Keratinocyte (primary cell): Measurements from ENCODE around the gene CENPO. TPM values are rescaled to one million over a fixed set of nuclear protein-coding genes. Genes with fewer than 3 reads are reported as not detected.

Experiments
- DNase-seq: peaks from one replicate; pipeline ENCODE4 v3.0.0-alpha.2; 2011; ENCODE audit warnings: low read depth, missing footprints, low spot score
- FAIRE-seq: peaks from 2 replicates; lab custom pipeline; 2011; peaks lifted over from hg19 to GRCh38; lab: Jason Lieb, UNC
- H2AFZ ChIP-seq: 2 replicates; pipeline ENCODE4 v1.6.0; 2012; ENCODE audit warnings: low read length, control low read depth, inconsistent platforms; ENCODE audit not compliant: control insufficient read depth
- H3K27ac ChIP-seq: 2 replicates; pipeline ENCODE4 v1.5.1; 2011; ENCODE audit warnings: low read length; ENCODE audit not compliant: control insufficient read depth, insufficient read depth
- H3K27me3 ChIP-seq: 3 replicates; pipeline ENCODE4 v1.6.0; 2011; ENCODE audit warnings: low read length; ENCODE audit not compliant: control insufficient read depth, insufficient read depth; ENCODE audit errors: extremely low read depth
- H3K36me3 ChIP-seq, 2 experiments: 2 replicates in 1 of 2; 3 replicates in 1 of 2; pipeline ENCODE4 v1.5.1; 2011; ENCODE audit warnings: low read length in 2 of 2, mild to moderate bottlenecking in 1 of 2; ENCODE audit not compliant: control insufficient read depth in 2 of 2, insufficient read depth in 2 of 2; ENCODE audit errors: extremely low read depth in 1 of 2
- H3K4me1 ChIP-seq: 3 replicates; pipeline ENCODE4 v1.5.1; 2011; ENCODE audit warnings: low read length; ENCODE audit not compliant: control insufficient read depth, insufficient read depth; ENCODE audit errors: extremely low read depth
- H3K4me2 ChIP-seq: 3 replicates; pipeline ENCODE4 v1.6.0; 2011; ENCODE audit warnings: low read depth, low read length; ENCODE audit not compliant: control insufficient read depth, insufficient read depth; ENCODE audit errors: extremely low read depth
- H3K4me3 ChIP-seq, 3 experiments: fragments of 200-600 bp in 1 of 3; sonication (generic) in 1 of 3; 2 replicates in 2 of 3; 3 replicates in 1 of 3; pipeline ENCODE4 v1.5.1; 2011 to 2016; ENCODE audit warnings: low read length in 3 of 3, mild to moderate bottlenecking in 3 of 3, control low read depth in 2 of 3, inconsistent platforms in 1 of 3, low read depth in 1 of 3, mixed read lengths in 1 of 3, mixed run types in 1 of 3, moderate library complexity in 1 of 3; ENCODE audit not compliant: control insufficient read depth in 2 of 3, insufficient read depth in 2 of 3; ENCODE audit errors: extremely low read depth in 1 of 3
- H3K79me2 ChIP-seq: 2 replicates; pipeline ENCODE4 v1.6.0; 2012; ENCODE audit warnings: low read length; ENCODE audit not compliant: control insufficient read depth, insufficient read depth
- H3K9ac ChIP-seq: 3 replicates; pipeline ENCODE4 v1.6.0; 2011; ENCODE audit warnings: low read length; ENCODE audit not compliant: control insufficient read depth, insufficient read depth; ENCODE audit errors: extremely low read depth
- H3K9me1 ChIP-seq: 3 replicates; pipeline ENCODE4 v1.6.0; 2011; ENCODE audit warnings: low read length; ENCODE audit not compliant: control insufficient read depth, insufficient read depth; ENCODE audit errors: extremely low read depth
- H3K9me3 ChIP-seq: 2 replicates; pipeline ENCODE4 v1.5.1; 2012; ENCODE audit warnings: low read depth, low read length; ENCODE audit not compliant: control insufficient read depth
- H4K20me1 ChIP-seq: 3 replicates; pipeline ENCODE4 v1.6.0; 2011; ENCODE audit warnings: low read length; ENCODE audit not compliant: control insufficient read depth, insufficient read depth; ENCODE audit errors: extremely low read depth
- CTCF ChIP-seq, 3 experiments: IDR thresholded peaks in 1 of 3; conservative IDR thresholded peaks in 1 of 3; optimal IDR thresholded peaks in 1 of 3; 2 replicates in 2 of 3; 3 replicates in 1 of 3; pipeline versions ENCODE3 to v1.5.1; 2011; ENCODE audit warnings: low read length in 3 of 3, mild to moderate bottlenecking in 3 of 3, moderate library complexity in 2 of 3, control low read depth in 1 of 3, inconsistent platforms in 1 of 3; ENCODE audit not compliant: insufficient read depth in 2 of 3; ENCODE audit errors: extremely low read depth in 1 of 3
- EZH2 ChIP-seq: IDR thresholded peaks from one replicate; pipeline ENCODE4 v1.6.1; 2012; ENCODE audit warnings: inconsistent platforms, mild to moderate bottlenecking, low read length, moderate library complexity
- dilution Hi-C: fragments of 300-500 bp; cut with MboI; formaldehyde crosslinking; loops from one replicate; pipeline ENCODE4 v1.7.0; 2020; ENCODE audit warnings: low sequenced_read_pairs; ENCODE audit not compliant: extremely low pct_ligation_motif_present
- polyA plus RNA-seq, 5 experiments: library from polyadenylated mRNA; depleted of rRNA in 3 of 5; stranded (reverse) in 3 of 5; stranded (forward) in 1 of 5; unstranded in 1 of 5; fragments of >200 nt; gene quantifications; 1 replicate in 1 of 5; 2 replicates in 3 of 5; 3 replicates in 1 of 5; pipeline versions ENCODE4 v1.2.1 to v1.2.3, GENCODE V29; 2011 to 2012; ENCODE audit warnings: missing spikeins in 2 of 5, low read depth in 1 of 5, low replicate concordance in 1 of 5

The CENPO gene
- polyA plus RNA-seq, 1 donor (not counting 4 experiments of a cell fraction or from before 2014, with no cell fraction given) = 12.1 TPM

- DNase-seq = no peak
These were observed 35.2 kb downstream of the CENPO start for GRCh38 chr2:24828238-24828996.

GRCh38 chr2:24830351-24830750 lies 37.1 kb downstream of the CENPO start:
- Histone ChIP-seq H3K4me3 (no peak overlapping the region), H3K9me1 (no peaks in the 10 kb centered on the region), H4K20me1 (no peaks in the 10 kb centered on the region), H2AFZ (no peak overlapping the region), H3K36me3 (peaks cover 4 to 10% of the 10 kb centered on the region in 2 experiments), H3K79me2 (no peaks in the 10 kb centered on the region), H3K27ac (no peak overlapping the region), H3K27me3 (no peaks in the 10 kb centered on the region), H3K4me1 (peaks cover 4% of the 10 kb centered on the region), H3K4me2 (no peak overlapping the region), H3K9me3 (no peaks in the 10 kb centered on the region), H3K9ac (no peak overlapping the region)
- TF ChIP-seq CTCF (optimal IDR thresholded peaks at IDR 0.05 in 1 of 3, IDR thresholded peaks at IDR 0.05 in 1 of 3, conservative IDR thresholded peaks at IDR 0.05 in 1 of 3; ENCODE audit: extremely low read depth in 1 of 3, insufficient read depth in 2 of 3, low read length in 3 of 3) (peak in 1 of 3 experiments; percentile 12), EZH2 (no peak)
- dilution Hi-C loops = no loop called here
- no peak for DNase-seq
- FAIRE-seq = no peak

More at GRCh38 chr2:24828238-24828996, 35.2 kb downstream of the CENPO start:
- Histone ChIP-seq H3K4me3 (no peak overlapping the region), H3K27ac (no peak overlapping the region), H3K79me2 (no peaks in the 10 kb centered on the region), H3K36me3 (peaks cover 1 to 13% of the 10 kb centered on the region in 2 experiments), H3K4me1 (no peaks in the 10 kb centered on the region), H3K27me3 (no peaks in the 10 kb centered on the region), H2AFZ (no peak overlapping the region), H3K4me2 (no peak overlapping the region), H3K9me1 (no peaks in the 10 kb centered on the region), H3K9me3 (no peaks in the 10 kb centered on the region), H3K9ac (no peak overlapping the region), H4K20me1 (no peaks in the 10 kb centered on the region)
- no peak for TF ChIP-seq EZH2
- no peak for TF ChIP-seq CTCF (optimal IDR thresholded peaks at IDR 0.05 in 1 of 3, IDR thresholded peaks at IDR 0.05 in 1 of 3, conservative IDR thresholded peaks at IDR 0.05 in 1 of 3; ENCODE audit: extremely low read depth in 1 of 3, insufficient read depth in 2 of 3, low read length in 3 of 3)
- no peak for FAIRE-seq
- dilution Hi-C loops = no loop called here
